Mononuclear cell (primary cell): ENCODE results near the gene OR6C74. TPM values are rescaled to one million over a fixed set of nuclear protein-coding genes. Genes with fewer than 3 reads are reported as not detected.

ENCODE experiments used
- H3K27me3 ChIP-seq: 2 replicates; pipeline ENCODE4 v1.6.0; 2011; ENCODE audit warnings: low read length, control low read depth; ENCODE audit not compliant: insufficient read depth
- H3K4me1 ChIP-seq: 2 replicates; pipeline ENCODE4 v1.5.1; 2011; ENCODE audit warnings: mild to moderate bottlenecking, low read length, control low read depth; ENCODE audit not compliant: insufficient read depth
- H3K4me3 ChIP-seq: 2 replicates; pipeline ENCODE4 v1.5.1; 2011; ENCODE audit warnings: mild to moderate bottlenecking, low read length, moderate library complexity
- H3K9me3 ChIP-seq: 2 replicates; pipeline ENCODE4 v1.5.1; 2011; ENCODE audit warnings: low read depth, mild to moderate bottlenecking, control low read depth, low read length
- total RNA-seq: library from RNA; depleted of rRNA; stranded (reverse); fragments of >200 nt; gene quantifications from one replicate; pipeline ENCODE4 v1.2.3, GENCODE V29; 2012

The OR6C74 gene
- total RNA-seq: not detected

- Histone ChIP-seq H3K9me3 (no peaks in the 10 kb centered on the region), H3K27me3 (peaks cover 13% of the 10 kb centered on the region), H3K4me3 (no peak within 1 kb of the TSS), H3K4me1 (no peaks in the 10 kb centered on the region)
Measured at GRCh38 chr12:55244309-55244708, at the start of gene OR6C74. Gene OR6C74, plus strand, starts transcription at chr12:55244609. Its CDS starts 2,679 bp downstream, at chr12:55247288.

GRCh38 chr12:55220725-55221124 lies 23.7 kb upstream of the OR6C74 start, which contains the start of gene OR10A7:
Gene OR10A7, plus strand, starts transcription at chr12:55221025. Its CDS starts 0 bp downstream, at chr12:55221025.
- Histone ChIP-seq H3K4me3 (no peak within 1 kb of the TSS), H3K27me3 (peaks cover 3% of the 10 kb centered on the region), H3K4me1 (no peaks in the 10 kb centered on the region), H3K9me3 (no peaks in the 10 kb centered on the region)

- Histone ChIP-seq H3K4me1 (no peaks in the 10 kb centered on the region), H3K4me3 (no peak overlapping the region), H3K9me3 (no peaks in the 10 kb centered on the region), H3K27me3 (peaks cover 10% of the 10 kb centered on the region)
Measured at GRCh38 chr12:55226523-55226922, 17.9 kb upstream of the OR6C74 start.

GRCh38 chr12:55227643-55228042 lies 16.8 kb upstream of the OR6C74 start:
- Histone ChIP-seq H3K9me3 (no peaks in the 10 kb centered on the region), H3K4me3 (no peak overlapping the region), H3K4me1 (no peaks in the 10 kb centered on the region), H3K27me3 (peaks cover 20% of the 10 kb centered on the region)

GRCh38 chr12:55246159-55246558 lies 1.8 kb downstream of the OR6C74 start:
- Histone ChIP-seq H3K27me3 (peaks cover 21% of the 10 kb centered on the region), H3K9me3 (no peaks in the 10 kb centered on the region), H3K4me1 (no peaks in the 10 kb centered on the region), H3K4me3 (no peak overlapping the region)

- H3K9me3 ChIP-seq: no peaks in the 10 kb centered on the region
- H3K27me3 ChIP-seq: peaks cover 25% of the 10 kb centered on the region
- H3K4me3 ChIP-seq: no peak overlapping the region
- no peaks in the 10 kb centered on the region for H3K4me1 ChIP-seq
Measured at GRCh38 chr12:55250944-55251343, 6.5 kb downstream of the OR6C74 start.

GRCh38 chr12:55253281-55253680 lies 8.9 kb downstream of the OR6C74 start:
- Histone ChIP-seq H3K4me1 (no peaks in the 10 kb centered on the region), H3K27me3 (peaks cover 12% of the 10 kb centered on the region), H3K9me3 (no peaks in the 10 kb centered on the region), H3K4me3 (no peak overlapping the region)

GRCh38 chr12:55256831-55257230 lies 12.4 kb downstream of the OR6C74 start:
- no peaks in the 10 kb centered on the region for H3K9me3 ChIP-seq
- H3K4me3 ChIP-seq: no peak overlapping the region
- H3K27me3 ChIP-seq: peaks cover 3% of the 10 kb centered on the region
- no peaks in the 10 kb centered on the region for H3K4me1 ChIP-seq

- no peaks in the 10 kb centered on the region for H3K4me1 ChIP-seq
- H3K4me3 ChIP-seq: no peak overlapping the region
- H3K9me3 ChIP-seq: no peaks in the 10 kb centered on the region
- peaks cover 6% of the 10 kb centered on the region for H3K27me3 ChIP-seq
Measured at GRCh38 chr12:55258303-55258702, 13.9 kb downstream of the OR6C74 start.

- Histone ChIP-seq H3K9me3 (no peaks in the 10 kb centered on the region), H3K4me1 (no peaks in the 10 kb centered on the region), H3K4me3 (no peak overlapping the region), H3K27me3 (peaks cover 33% of the 10 kb centered on the region)
Measured at GRCh38 chr12:55280991-55281390, 36.6 kb downstream of the OR6C74 start.

GRCh38 chr12:55289999-55290398 lies 45.6 kb downstream of the OR6C74 start:
- Histone ChIP-seq H3K9me3 (no peaks in the 10 kb centered on the region), H3K4me1 (no peaks in the 10 kb centered on the region)

More at GRCh38 chr12:55289999-55290398, 45.6 kb downstream of the OR6C74 start:
- H3K4me3 ChIP-seq: no peak overlapping the region
- H3K27me3 ChIP-seq: peaks cover 14% of the 10 kb centered on the region

Other genes starting within 250 kb of the OR6C74 start
- gene NEUROD4, start 224.6 kb upstream of the OR6C74 start, total RNA-seq: not detected
- not detected for gene OR9K2, start 118.2 kb upstream of the OR6C74 start, total RNA-seq
- gene OR10A7, start 23.6 kb upstream of the OR6C74 start, total RNA-seq: 0.42 TPM
- not detected for gene OR6C6, start 52.0 kb downstream of the OR6C74 start, total RNA-seq
- gene OR6C1, start 69.7 kb downstream of the OR6C74 start, total RNA-seq: not detected
- gene OR6C3, start 86.1 kb downstream of the OR6C74 start, total RNA-seq: not detected
- under 0.01 TPM for gene OR6C75, start 118.4 kb downstream of the OR6C74 start, total RNA-seq
- not detected for gene OR6C65, start 155.9 kb downstream of the OR6C74 start, total RNA-seq
- not detected for gene OR6C76, start 181.6 kb downstream of the OR6C74 start, total RNA-seq
- gene OR6C2, start 199.5 kb downstream of the OR6C74 start, total RNA-seq: not detected
- not detected for gene OR6C70, start 225.5 kb downstream of the OR6C74 start, total RNA-seq
- 0.42 TPM for gene OR6C68, start 247.8 kb downstream of the OR6C74 start, total RNA-seq